HG03439 (cell line): ENCODE measurements around the gene FOXL3.
"Not testable (repeated sequence)": the region's sequence is repeated elsewhere in the genome, so short reads cannot be mapped to it uniquely, and the experiment has no call there.

ENCODE experiments used
- ATAC-seq: cut with Tn5 transposase; IDR thresholded peaks from one replicate; pipeline ENCODE4 v1.9.1; 2021; ENCODE audit warnings: mild to moderate bottlenecking, moderate library complexity; ENCODE audit not compliant: unreplicated experiment

FOXL3 gene

GRCh38 chr7:289756-290553, at the start of gene FOXL3:
TSS of gene FOXL3 (plus strand) at chr7:290170. CDS start at chr7:290170, 0 bp downstream.
- ATAC-seq, result no peak

GRCh38 chr7:240887-241421, 49.0 kb upstream of the FOXL3 start:
- ATAC-seq, result no peak

GRCh38 chr7:241513-241912, 48.5 kb upstream of the FOXL3 start:
- no peak for ATAC-seq

DNA sequence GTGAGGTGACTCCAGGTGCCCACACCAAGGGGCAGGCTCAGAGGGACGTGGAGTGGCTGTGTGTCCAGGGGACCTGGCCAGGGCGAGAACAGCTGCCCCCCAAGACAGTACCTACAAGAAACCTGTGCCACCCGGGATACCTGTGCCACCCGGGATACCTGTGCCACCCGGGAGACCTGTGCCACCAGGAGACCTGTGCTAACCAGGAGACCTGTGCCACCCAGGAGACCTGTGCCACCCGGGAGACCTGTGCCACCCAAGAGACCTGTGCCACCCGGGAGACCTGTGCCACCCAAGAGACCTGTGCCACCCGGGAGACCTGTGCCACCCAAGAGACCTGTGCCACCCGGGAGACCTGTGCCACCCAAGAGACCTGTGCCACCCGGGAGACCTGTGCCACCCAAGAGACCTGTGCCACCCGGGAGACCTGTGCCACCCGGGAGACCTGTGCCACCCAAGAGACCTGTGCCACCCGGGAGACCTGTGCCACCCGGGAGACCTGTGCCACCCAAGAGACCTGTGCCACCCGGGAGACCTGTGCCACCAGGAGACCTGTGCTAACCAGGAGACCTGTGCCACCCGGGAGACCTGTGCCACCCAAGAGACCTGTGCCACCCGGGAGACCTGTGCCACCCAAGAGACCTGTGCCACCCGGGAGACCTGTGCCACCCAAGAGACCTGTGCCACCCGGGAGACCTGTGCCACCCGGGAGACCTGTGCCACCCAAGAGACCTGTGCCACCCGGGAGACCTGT, 47.0 kb upstream of the FOXL3 start:
- ATAC-seq, result not testable (repeated sequence)

DNA sequence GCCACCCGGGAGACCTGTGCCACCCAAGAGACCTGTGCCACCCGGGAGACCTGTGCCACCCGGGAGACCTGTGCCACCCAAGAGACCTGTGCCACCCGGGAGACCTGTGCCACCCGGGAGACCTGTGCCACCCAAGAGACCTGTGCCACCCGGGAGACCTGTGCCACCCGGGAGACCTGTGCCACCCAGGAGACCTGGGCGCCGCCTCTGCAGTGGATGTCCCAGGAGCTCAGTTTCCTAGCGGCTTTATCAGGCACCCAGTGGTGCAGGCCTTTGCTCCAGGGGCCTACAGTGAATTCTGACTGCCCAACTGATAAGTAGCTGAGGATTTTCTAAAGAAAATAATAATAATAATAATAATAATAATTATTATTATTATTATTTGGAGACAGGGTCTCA, 46.4 kb upstream of the FOXL3 start:
- ATAC-seq, result not testable (repeated sequence)

DNA sequence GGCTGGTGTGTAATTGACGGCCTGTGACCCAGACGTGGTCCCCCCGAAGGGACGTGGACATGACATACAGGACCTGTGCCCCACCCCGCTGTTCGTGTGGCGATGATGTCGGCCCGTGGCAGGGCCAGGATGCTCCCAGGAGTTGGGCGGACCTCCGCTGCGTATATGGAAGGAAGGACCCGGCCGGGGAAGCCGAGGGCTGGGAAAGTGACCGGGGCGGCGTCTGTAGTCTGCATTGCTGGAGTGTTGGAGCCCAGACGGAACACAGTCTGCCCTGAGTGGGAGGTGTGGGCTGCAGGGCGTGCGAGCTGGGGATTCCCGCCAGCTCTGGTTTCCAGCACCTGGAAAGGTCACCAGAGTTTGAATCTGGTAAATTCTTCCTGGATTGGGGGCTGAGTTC, 45.0 kb upstream of the FOXL3 start:
- ATAC-seq, result no peak

- ATAC-seq, result no peak
Measured at GRCh38 chr7:245574-246295, 44.2 kb upstream of the FOXL3 start.

- ATAC-seq, result no peak
Measured at GRCh38 chr7:246451-246850, 43.5 kb upstream of the FOXL3 start.

GRCh38 chr7:247181-247580, 42.8 kb upstream of the FOXL3 start:
- no peak for ATAC-seq

DNA sequence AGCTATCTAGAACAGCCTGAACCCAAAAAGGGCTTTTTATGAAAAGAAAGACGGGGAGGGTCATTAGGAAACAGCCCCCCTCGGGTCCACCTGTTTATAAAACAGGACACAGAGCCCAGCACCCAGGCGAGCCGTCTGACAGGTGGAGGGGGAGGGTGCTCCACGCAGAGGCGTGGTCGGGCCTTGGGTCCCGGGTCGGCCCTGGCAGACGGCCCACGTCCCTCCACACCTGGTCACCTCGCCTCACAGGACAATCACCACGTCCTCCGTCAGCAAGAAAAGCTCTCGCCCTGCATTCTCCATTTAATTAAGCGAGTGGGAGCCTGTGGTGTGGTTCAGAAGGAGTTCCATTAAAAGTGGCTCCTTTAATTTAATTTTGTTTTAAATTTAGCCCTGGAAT, 42.3 kb upstream of the FOXL3 start:
- ATAC-seq, result no peak

- no peak for ATAC-seq
Measured at GRCh38 chr7:248732-249435, 41.1 kb upstream of the FOXL3 start.

GRCh38 chr7:249989-250388, 40.0 kb upstream of the FOXL3 start:
- ATAC-seq, result no peak

GRCh38 chr7:250523-250922, 39.4 kb upstream of the FOXL3 start:
- no peak for ATAC-seq

GRCh38 chr7:251005-251404, 39.0 kb upstream of the FOXL3 start:
- ATAC-seq, result no peak

GRCh38 chr7:251446-252175, 38.4 kb upstream of the FOXL3 start:
- ATAC-seq, result no peak

DNA sequence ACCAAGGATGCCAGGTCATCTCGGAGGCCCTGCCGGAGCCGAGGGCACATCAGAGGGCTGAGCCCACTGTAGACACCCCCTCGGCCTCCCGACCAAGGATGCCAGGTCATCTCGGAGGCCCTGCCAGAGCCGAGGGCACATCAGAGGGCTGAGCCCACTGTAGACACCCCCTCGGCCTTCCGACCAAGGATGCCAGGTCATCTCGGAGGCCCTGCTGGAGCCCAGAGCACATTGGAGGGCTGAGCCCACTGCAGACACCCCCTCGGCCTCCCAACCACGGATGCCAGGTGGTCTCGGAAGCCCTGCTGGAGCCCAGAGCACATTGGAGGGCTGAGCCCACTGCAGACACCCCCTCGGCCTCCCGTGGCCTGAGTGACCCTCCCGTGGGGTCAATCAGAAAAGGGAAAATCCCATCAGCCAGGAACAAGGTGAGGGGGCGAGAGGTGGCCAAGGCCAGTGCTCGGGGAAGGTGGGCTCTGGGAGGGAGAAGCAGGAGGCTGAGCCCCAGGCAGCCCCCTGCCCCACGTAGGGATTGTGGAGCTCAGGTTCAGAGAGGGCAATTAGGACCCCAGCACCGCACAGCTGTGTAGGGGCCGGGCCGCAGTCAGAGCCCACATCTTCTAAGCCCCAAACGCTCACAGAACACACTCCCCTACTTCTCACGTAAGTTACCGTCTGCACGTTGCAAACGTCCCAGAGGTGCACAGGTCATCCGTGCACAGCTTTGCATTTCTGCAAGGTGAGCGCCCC, 37.6 kb upstream of the FOXL3 start:
- ATAC-seq, result no peak

DNA sequence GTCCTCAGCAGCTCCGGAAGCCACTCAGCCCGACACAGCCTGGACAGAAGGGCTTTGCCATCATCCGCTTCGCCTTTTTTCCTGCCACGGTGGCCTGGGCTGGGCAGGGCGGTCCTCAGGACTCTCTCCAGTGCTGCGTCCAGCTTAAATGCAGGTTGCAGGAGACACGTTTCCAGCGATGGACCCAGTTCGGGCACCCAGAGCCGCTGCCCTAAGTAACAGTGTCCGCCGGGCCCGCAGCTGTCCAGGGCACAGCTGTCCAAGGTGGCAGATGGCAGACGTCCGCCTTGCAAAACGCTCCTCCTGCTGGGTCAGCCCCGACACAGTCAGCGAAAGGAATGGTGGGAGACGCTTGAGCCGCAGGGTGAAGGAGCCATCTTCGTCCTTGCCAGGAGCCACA, 37.0 kb upstream of the FOXL3 start:
- no peak for ATAC-seq

DNA sequence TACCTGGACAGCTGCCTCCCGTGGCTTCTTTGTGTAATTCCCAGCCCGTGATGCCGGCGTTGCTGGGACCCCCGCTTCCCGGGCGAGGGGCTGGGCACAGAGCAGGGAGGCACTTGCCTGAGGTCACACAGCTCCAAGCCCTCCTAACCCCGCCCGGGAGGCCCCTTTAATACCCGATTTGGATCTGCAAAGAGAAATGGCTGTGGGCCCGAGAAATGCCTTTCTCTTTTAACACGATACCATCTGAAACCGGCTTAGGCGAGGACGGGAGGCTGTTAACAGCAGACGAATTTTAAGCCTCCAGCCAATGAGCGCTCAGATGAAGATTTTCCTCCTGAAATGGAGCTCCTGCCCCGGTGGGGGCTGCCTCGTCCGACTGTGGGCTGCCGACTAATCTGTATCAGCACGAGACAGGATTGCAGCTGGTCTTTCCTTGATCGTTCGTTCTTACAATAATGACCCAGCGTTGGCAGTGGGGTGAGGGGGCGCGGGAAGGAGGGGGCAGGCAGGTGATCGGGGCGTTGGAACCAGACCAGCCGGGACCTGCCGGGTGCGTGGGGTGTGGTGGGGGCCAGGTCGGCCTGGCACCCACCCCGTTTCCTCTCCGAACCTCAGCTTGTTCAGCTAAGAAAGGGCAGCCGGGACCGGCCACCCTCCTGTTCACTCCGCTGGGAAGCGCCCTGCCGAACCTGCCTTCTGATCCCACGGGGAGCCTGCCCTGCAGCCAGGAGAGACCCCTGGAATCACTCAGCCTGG, 36.2 kb upstream of the FOXL3 start:
- ATAC-seq, result no peak
